RWPE1 (cell line): ENCODE data around the gene CD300LB.

Experiments
- CTCF ChIA-PET: fragments of 350-600 bp; sonication (Branson Sonifier 250); formaldehyde crosslinking; extraction: SDS; loops from one replicate; lab custom pipeline; 2021; lab: Yijun Ruan, JAX
- POLR2A ChIA-PET: fragments of 400-600 bp; formaldehyde crosslinking; extraction: SDS; loops from one replicate; lab custom pipeline; 2020; ENCODE audit warnings: antibody characterized with exemption; ENCODE audit not compliant: low non-redundant PET; lab: Yijun Ruan, JAX
- DNase-seq: peaks from one replicate; pipeline ENCODE4 v3.0.0; 2012; ENCODE audit warnings: low spot score
- H3K27ac ChIP-seq: fragments of 450-650 bp; 2 replicates; pipeline ENCODE4 v1.5.1; 2017
- CTCF ChIP-seq: fragments of 450-650 bp; conservative IDR thresholded peaks from 2 replicates; pipeline ENCODE4 v1.5.1; 2017; ENCODE audit warnings: low read depth, mild to moderate bottlenecking

The CD300LB gene

GRCh38 chr17:74516561-74517328 lies 14.5 kb downstream of the CD300LB start:
- CTCF ChIA-PET, result no interaction called here
- no peak overlapping the region for H3K27ac ChIP-seq
- DNase-seq, result no peak
- no peak for TF ChIP-seq CTCF
- POLR2A ChIA-PET, result no interaction called here

GRCh38 chr17:74515941-74516340 lies 15.3 kb downstream of the CD300LB start:
- DNase-seq, result no peak
- ChIA-PET CTCF (interaction anchor here (0.6 kb wide), 1 partner anchor 148 kb away, joined by 4 read pairs; no protein-coding TSS in a partner anchor), POLR2A (no interaction called here)
- no peak overlapping the region for H3K27ac ChIP-seq
- no peak for TF ChIP-seq CTCF

- ChIA-PET POLR2A (no interaction called here), CTCF (no interaction called here)
- no peak overlapping the region for H3K27ac ChIP-seq
- DNase-seq, result peak; percentile 30
- no peak for TF ChIP-seq CTCF
Observed at GRCh38 chr17:74514632-74515334, 16.5 kb downstream of the CD300LB start.

GRCh38 chr17:74513987-74514631 lies 17.2 kb downstream of the CD300LB start:
- ChIA-PET CTCF (no interaction called here), POLR2A (no interaction called here)
- TF ChIP-seq CTCF, result no peak
- peak; percentile 36 for DNase-seq
- no peak overlapping the region for H3K27ac ChIP-seq

GRCh38 chr17:74512624-74513091 lies 18.6 kb downstream of the CD300LB start:
- TF ChIP-seq CTCF, result no peak
- ChIA-PET CTCF (interaction anchor here (0.6 kb wide), 1 partner anchor 1123 kb away, joined by 3 read pairs; no protein-coding TSS in a partner anchor), POLR2A (no interaction called here)
- H3K27ac ChIP-seq, result no peak overlapping the region
- DNase-seq, result peak; percentile 34

- no peak overlapping the region for H3K27ac ChIP-seq
- TF ChIP-seq CTCF, result no peak
- ChIA-PET POLR2A (no interaction called here), CTCF (interaction anchor here (0.6 kb wide), 1 partner anchor 1122 kb away, joined by 3 read pairs; no protein-coding TSS in a partner anchor)
- DNase-seq, result no peak
Observed at GRCh38 chr17:74512036-74512435, 19.2 kb downstream of the CD300LB start.
